Heart right ventricle (tissue), 16 donors: Measurements from ENCODE around the gene MBOAT7. TPM values are rescaled to one million over a fixed set of nuclear protein-coding genes. Genes with fewer than 3 reads are reported as not detected.

Experiments
- ATAC-seq, 8 donors: fragments of 200-7000 bp; cut with Tn5 transposase; one replicate each; pipeline ENCODE4 v1.9.1; 2020; ENCODE audit warnings: mild to moderate bottlenecking in 8 of 8, moderate library complexity in 8 of 8, moderate number of reproducible peaks in 1 of 8
- DNase-seq, 2 donors: peaks; one replicate each; pipeline ENCODE4 v3.0.0-alpha.2; 2020
- H3K27ac ChIP-seq, 10 donors: fragments of 200-600 bp; sonication (generic) in 2 of 10; one replicate each; pipeline versions ENCODE4 v1.5.0 to v1.8.0; 2020 to 2022; ENCODE audit warnings: mild to moderate bottlenecking in 3 of 10
- H3K27me3 ChIP-seq, 7 donors: fragments of 200-600 bp; one replicate each; pipeline ENCODE4 v1.8.0; 2021 to 2022; ENCODE audit warnings: mild to moderate bottlenecking in 2 of 7
- H3K36me3 ChIP-seq, 9 donors: fragments of 200-600 bp; sonication (generic) in 1 of 9; one replicate each; pipeline versions ENCODE4 v1.5.0 to v1.8.0; 2020 to 2022; ENCODE audit warnings: mild to moderate bottlenecking in 2 of 9
- H3K4me1 ChIP-seq, 9 donors: fragments of 200-600 bp; sonication (generic) in 1 of 9; one replicate each; pipeline versions ENCODE4 v1.5.0 to v1.8.0; 2020 to 2022; ENCODE audit warnings: mild to moderate bottlenecking in 4 of 9
- H3K4me3 ChIP-seq, 10 donors: fragments of 200-600 bp; sonication (generic) in 2 of 10; one replicate each; pipeline versions ENCODE4 v1.5.0 to v1.8.0; 2020 to 2022; ENCODE audit warnings: mild to moderate bottlenecking in 7 of 10, moderate library complexity in 2 of 10
- H3K9me3 ChIP-seq, 11 donors: fragments of 200-600 bp in 10 of 11; sonication (generic) in 2 of 11; one replicate each; pipeline versions ENCODE4 v1.5.0 to v1.8.0; 2013 to 2022; ENCODE audit warnings: mild to moderate bottlenecking in 2 of 11, control low read depth in 1 of 11, moderate library complexity in 1 of 11
- WGBS, 2 donors: extraction: QIAGEN DNeasy Blood & Tissue Kit; methylation state at CpG; one replicate each; pipeline ENCODE4 v1.1.7; 2013; ENCODE audit warnings: inconsistent platforms in 1 of 2; 5-methylcytosine and 5-hydroxymethylcytosine counted together
- intact Hi-C, 10 donors: fragments of 100-400 bp; cut with DNase I; formaldehyde crosslinking; loops; one replicate each; pipeline versions ENCODE4 v1.11.1 to v1.14.2; 2022
- polyA plus RNA-seq, 2 donors: library from polyadenylated mRNA; stranded (reverse); fragments of 200-250 nt; gene quantifications; one replicate each; pipeline ENCODE4 v1.2.3, GENCODE V29; 2013
- total RNA-seq, 10 donors: library from RNA; stranded (reverse); fragmentation: NEBNext Ultra II Directional in 3 of 10; extraction: Animal tissue kit (Norgen Biotek cat#: 25700) in 3 of 10; gene quantifications; one replicate each; pipeline versions ENCODE4 v1.2.1 to v1.2.4, GENCODE V29; 2021 to 2023
- TF ChIP-seq, protein P1 (sequence below), 9 donors: fragments of 200-600 bp; sonication (generic) in 2 of 9; IDR thresholded peaks; one replicate each; pipeline versions ENCODE4 v1.5.0 to v1.8.0; 2021 to 2022; ENCODE audit warnings: antibody characterized with exemption in 9 of 9, mild to moderate bottlenecking in 5 of 9, moderate library complexity in 1 of 9
- donor health status: Arrhythmogenic right ventricular cardiomyopathy.
- donor health status: ischemic (EF 13 %, LVEDD 7.1; RV severe dilation, severe dysfunction).
- donor health status: healthy with polysubstance abuse.
- donor health status: DM: no; HTN: yes; CAD: no.
- donor health status: DM: no; HTN: no; CAD: no.
- donor health status: ischemic (EF 25% LVEDD 6.9; RV normal size, moderate dysfunction).
- donor health status: ischemic (EF 25% LVEDD 5.7; RV mildly dilated, moderate dysfunction).
- donor health status: healthy.
- donor health status: DM: yes; HTN: yes; CAD: no.
- donor health status: Ischemic cardiomyopathy.
- donor health status: ischemic (EF 35%, LVEDD 5.7; RV mildly dilated, moderate dysfunction).
- donor health status: nonischemic (EF 11% LVEDD 7.7; RV severe dilation, severe dysfunction).
- donor health status: DM: yes; HTN: yes; CAD: no.
- donor health status: PGD.
- donor health status: ischemic (EF 29% LVEDD 5.4; RV normal size, mild dysfunction).
- donor health status: nonischemic (EF 23%, LVEDD 6.1; RV moderate dilation, normal function).

MBOAT7 gene
- total and polyA plus RNA-seq, 12 donors, result 7.7 to 29.4 (median 15.5) TPM

DNA sequence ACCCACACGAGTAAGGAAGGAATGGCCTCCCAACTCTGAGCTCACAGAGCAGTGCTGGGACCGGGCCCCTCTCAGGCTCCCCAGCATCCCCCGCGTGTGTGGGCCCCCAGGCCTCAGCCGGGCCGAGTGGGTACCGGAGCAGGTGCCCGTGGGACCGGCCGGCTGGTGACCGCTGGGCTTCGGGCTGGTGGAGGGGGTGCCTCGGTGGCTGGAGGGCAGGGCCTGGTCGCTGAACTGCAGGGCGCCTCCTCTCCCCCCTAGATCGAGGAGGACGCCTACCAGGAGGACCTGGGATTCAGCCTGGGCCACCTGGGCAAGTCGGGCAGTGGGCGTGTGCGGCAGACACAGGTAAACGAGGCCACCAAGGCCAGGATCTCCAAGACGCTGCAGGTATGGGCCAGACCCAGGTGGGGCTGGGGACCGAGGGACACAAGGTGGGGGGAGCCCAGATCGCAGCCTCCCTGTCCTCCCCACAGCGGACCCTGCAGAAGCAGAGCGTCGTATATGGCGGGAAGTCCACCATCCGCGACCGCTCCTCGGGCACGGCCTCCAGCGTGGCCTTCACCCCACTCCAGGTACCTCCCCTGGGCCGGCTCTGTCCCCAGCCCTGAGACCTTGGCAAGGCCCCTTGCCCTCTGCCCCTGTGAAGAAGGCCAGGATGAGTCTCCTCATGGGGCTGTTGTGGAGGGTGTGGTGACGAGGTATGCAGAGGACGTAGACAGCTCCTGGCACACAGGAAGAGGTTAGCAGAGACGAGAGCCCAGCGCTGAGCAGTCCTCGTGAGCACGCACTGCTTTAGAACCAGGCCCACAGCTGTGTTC is 60.4 kb downstream of the MBOAT7 start:
- Histone ChIP-seq H3K36me3 (peaks cover 4 to 89% (median 56%) of the 10 kb centered on the region in 9 donors), H3K27ac (no peak overlapping the region), H3K27me3 (no peaks in the 10 kb centered on the region), H3K4me1 (no peaks in the 10 kb centered on the region), H3K9me3 (no peaks in the 10 kb centered on the region), H3K4me3 (no peak overlapping the region)
- intact Hi-C loops, result no loop called here
- TF ChIP-seq, protein P1, sequence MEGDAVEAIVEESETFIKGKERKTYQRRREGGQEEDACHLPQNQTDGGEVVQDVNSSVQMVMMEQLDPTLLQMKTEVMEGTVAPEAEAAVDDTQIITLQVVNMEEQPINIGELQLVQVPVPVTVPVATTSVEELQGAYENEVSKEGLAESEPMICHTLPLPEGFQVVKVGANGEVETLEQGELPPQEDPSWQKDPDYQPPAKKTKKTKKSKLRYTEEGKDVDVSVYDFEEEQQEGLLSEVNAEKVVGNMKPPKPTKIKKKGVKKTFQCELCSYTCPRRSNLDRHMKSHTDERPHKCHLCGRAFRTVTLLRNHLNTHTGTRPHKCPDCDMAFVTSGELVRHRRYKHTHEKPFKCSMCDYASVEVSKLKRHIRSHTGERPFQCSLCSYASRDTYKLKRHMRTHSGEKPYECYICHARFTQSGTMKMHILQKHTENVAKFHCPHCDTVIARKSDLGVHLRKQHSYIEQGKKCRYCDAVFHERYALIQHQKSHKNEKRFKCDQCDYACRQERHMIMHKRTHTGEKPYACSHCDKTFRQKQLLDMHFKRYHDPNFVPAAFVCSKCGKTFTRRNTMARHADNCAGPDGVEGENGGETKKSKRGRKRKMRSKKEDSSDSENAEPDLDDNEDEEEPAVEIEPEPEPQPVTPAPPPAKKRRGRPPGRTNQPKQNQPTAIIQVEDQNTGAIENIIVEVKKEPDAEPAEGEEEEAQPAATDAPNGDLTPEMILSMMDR (IDR thresholded peaks at IDR 0.05), result no peak
- WGBS, 2 donors, result 95 to 96% methylated on average over 40 to 41 of the region's 41 CpGs
- DNase-seq (no peak), ATAC-seq (no peak)

DNA sequence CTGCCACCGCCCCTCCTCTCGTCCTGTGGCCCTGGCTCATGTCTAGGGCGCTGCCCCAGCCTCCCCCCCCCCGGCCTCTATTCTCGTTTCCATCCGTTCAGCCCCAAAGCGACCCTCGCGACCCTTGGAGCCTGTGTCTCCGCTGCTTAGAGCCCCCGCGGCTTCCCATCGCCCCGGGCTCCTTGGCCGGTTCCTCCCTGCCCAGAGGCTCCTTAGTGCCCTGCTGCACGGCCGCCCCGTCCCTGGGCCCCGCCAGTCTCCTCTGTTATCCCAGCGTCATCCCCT is 61.0 kb downstream of the MBOAT7 start:
- WGBS, 2 donors, result 88 to 95% methylated on average over 12 to 20 of the region's 20 CpGs

DNA sequence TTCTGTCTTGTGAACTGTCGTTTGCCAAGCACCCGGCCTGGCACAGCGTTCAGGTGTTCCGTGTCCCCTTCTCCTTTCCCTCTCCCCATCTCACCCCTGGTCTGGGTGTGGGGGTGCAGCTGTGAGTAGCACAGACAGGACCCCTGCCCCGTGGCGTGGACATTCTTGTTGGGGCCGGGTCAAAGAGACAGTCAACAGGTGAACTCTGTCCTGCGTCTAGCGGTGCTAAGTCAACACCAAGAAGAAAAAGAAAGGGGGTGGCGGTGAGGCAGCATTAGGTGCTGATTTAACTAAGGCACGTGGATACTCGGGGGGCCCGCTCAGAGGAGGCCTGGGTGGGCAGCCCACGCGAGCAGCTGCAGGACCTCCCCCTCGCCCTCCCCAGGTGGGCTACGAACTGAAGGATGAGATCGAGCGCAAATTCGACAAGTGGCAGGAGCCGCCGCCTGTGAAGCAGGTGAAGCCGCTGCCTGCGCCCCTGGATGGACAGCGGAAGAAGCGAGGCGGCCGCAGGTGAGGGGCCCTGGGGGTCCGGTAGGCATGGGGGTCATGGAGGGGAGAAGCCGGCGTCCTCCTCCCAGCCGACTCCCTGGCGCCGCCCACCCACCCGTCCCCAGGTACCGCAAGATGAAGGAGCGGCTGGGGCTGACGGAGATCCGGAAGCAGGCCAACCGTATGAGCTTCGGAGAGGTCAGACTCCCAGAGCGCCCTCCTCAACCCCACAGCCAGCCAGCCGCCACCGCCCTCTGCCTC is 61.5 kb downstream of the MBOAT7 start:
- no peaks in the 10 kb centered on the region for H3K27me3 ChIP-seq
- H3K36me3 ChIP-seq, result peaks cover 4 to 95% (median 67%) of the 10 kb centered on the region in 9 donors
- DNase-seq, result no peak

More for the DNA sequence above, 61.0 kb downstream of the MBOAT7 start:
- no peak for ATAC-seq
- H3K27ac ChIP-seq, result no peak overlapping the region
- H3K9me3 ChIP-seq, result no peaks in the 10 kb centered on the region
- no peaks in the 10 kb centered on the region for H3K27me3 ChIP-seq
- H3K4me1 ChIP-seq, result no peaks in the 10 kb centered on the region
- intact Hi-C loops, result no loop called here
- TF ChIP-seq, protein P1 (IDR thresholded peaks at IDR 0.05), result no peak
- no peak overlapping the region for H3K4me3 ChIP-seq
- no peak for DNase-seq
- H3K36me3 ChIP-seq, result peaks cover 4 to 95% (median 62%) of the 10 kb centered on the region in 9 donors

DNA sequence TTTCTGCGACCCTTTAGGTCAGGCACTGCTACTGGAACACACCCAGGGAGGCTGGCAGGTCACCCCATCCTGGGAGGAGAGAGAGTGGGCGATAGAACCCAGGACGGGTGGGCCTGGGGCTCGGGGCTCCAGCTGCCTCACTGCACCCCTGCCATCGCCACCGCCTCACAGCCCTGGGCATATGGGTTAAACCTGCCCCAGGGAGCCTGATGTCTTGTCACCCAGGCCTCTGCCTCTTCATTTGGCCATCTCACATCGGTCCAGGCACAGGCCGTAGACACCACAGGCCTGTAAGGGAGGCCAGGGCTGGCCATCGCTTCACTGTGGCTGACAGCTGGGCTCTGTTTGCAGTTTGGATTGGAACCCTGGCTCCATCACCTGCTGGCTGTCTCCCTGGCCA is 63.7 kb downstream of the MBOAT7 start:
- Histone ChIP-seq H3K4me3 (no peak overlapping the region), H3K9me3 (no peaks in the 10 kb centered on the region), H3K27ac (no peak overlapping the region), H3K4me1 (no peaks in the 10 kb centered on the region), H3K36me3 (peaks cover 7 to 95% (median 81%) of the 10 kb centered on the region in 9 donors), H3K27me3 (no peaks in the 10 kb centered on the region)
- intact Hi-C loops, result no loop called here
- TF ChIP-seq, protein P1 (IDR thresholded peaks at IDR 0.05), result no peak
- 88 to 92% methylated on average over 9 of the region's 9 CpGs for WGBS, 2 donors
- no peak for ATAC-seq
- no peak for DNase-seq

More for the DNA sequence above, 61.5 kb downstream of the MBOAT7 start:
- 93 to 94% methylated on average over 39 to 44 of the region's 44 CpGs for WGBS, 2 donors
- Histone ChIP-seq H3K4me1 (no peaks in the 10 kb centered on the region), H3K4me3 (no peak overlapping the region), H3K27ac (no peak overlapping the region), H3K9me3 (no peaks in the 10 kb centered on the region)
- TF ChIP-seq, protein P1 (IDR thresholded peaks at IDR 0.05), result no peak
- intact Hi-C loops, result no loop called here
- no peak for ATAC-seq
